HepG2 (cell line): ENCODE data around the gene RLN3. TPM values are rescaled to one million over a fixed set of nuclear protein-coding genes. Genes with fewer than 3 reads are reported as not detected.

Experiments
- CHD4 ChIP-seq: fragments of 200-600 bp; sonication (generic); IDR thresholded peaks from 2 replicates; pipeline ENCODE4 v1.7.0; 2017; ENCODE audit warnings: mild to moderate bottlenecking, low read length, borderline replicate concordance
- CTCF ChIP-seq: sonication (generic); formaldehyde crosslinking; IDR thresholded peaks from 2 replicates; pipeline ENCODE4 v1.5.0; 2020; ENCODE audit warnings: mild to moderate bottlenecking, missing genetic modification reagents, moderate library complexity
- HNF4A ChIP-seq: sonication (generic); formaldehyde crosslinking; IDR thresholded peaks from 2 replicates; pipeline ENCODE4 v1.4.0; 2020; ENCODE audit warnings: missing genetic modification reagents
- KMT2A ChIP-seq: sonication (generic); formaldehyde crosslinking; IDR thresholded peaks from 2 replicates; pipeline ENCODE4 v1.4.0; 2020; ENCODE audit warnings: missing genetic modification reagents
- MBD4 ChIP-seq: IDR thresholded peaks from 2 replicates; pipeline ENCODE4 v1.6.1; 2012; ENCODE audit warnings: low read length, inconsistent platforms, borderline replicate concordance
- PATZ1 ChIP-seq: sonication (generic); formaldehyde crosslinking; IDR thresholded peaks from 2 replicates; pipeline ENCODE4 v1.4.0; 2020; ENCODE audit warnings: missing genetic modification reagents
- PHF21A ChIP-seq: sonication (generic); formaldehyde crosslinking; IDR thresholded peaks from 2 replicates; pipeline ENCODE4 v1.5.0; 2020; ENCODE audit warnings: mild to moderate bottlenecking, missing genetic modification reagents
- STAG1 ChIP-seq: sonication (generic); formaldehyde crosslinking; IDR thresholded peaks from 2 replicates; pipeline ENCODE4 v1.4.0; 2020; ENCODE audit warnings: missing genetic modification reagents
- TBX3 ChIP-seq: fragments of 450-650 bp; IDR thresholded peaks from 2 replicates; pipeline ENCODE4 v1.6.1; 2017; ENCODE audit warnings: antibody characterized with exemption, mild to moderate bottlenecking, inconsistent platforms, borderline replicate concordance
- TMF1 ChIP-seq: sonication (generic); formaldehyde crosslinking; IDR thresholded peaks from 2 replicates; pipeline ENCODE4 v1.8.1; 2022; ENCODE audit warnings: low read depth, missing genetic modification reagents
- ZBTB33 ChIP-seq: sonication (generic); formaldehyde crosslinking; IDR thresholded peaks from 2 replicates; pipeline ENCODE4 v1.4.0; 2020; ENCODE audit warnings: missing genetic modification reagents
- ZBTB7B ChIP-seq: sonication (generic); formaldehyde crosslinking; IDR thresholded peaks from 2 replicates; pipeline ENCODE4 v1.4.0; 2020; ENCODE audit warnings: missing genetic modification reagents
- ZFP36 ChIP-seq: fragments of 150-350 bp; IDR thresholded peaks from 2 replicates; pipeline ENCODE4 v1.6.1; 2018; ENCODE audit warnings: borderline replicate concordance, low read length, low read depth; ENCODE audit not compliant: partially characterized antibody
- ZMYM3 ChIP-seq: sonication (generic); formaldehyde crosslinking; IDR thresholded peaks from 2 replicates; pipeline ENCODE4 v1.5.1; 2020; ENCODE audit warnings: mild to moderate bottlenecking, missing genetic modification reagents
- ZNF430 ChIP-seq: sonication (generic); formaldehyde crosslinking; IDR thresholded peaks from 2 replicates; pipeline ENCODE4 v1.9.0; 2021; ENCODE audit warnings: mild to moderate bottlenecking, missing genetic modification reagents
- ZNF556 ChIP-seq: sonication (generic); formaldehyde crosslinking; IDR thresholded peaks from 2 replicates; pipeline ENCODE4 v1.4.0; 2020; ENCODE audit warnings: mild to moderate bottlenecking, missing genetic modification reagents, borderline replicate concordance
- ZNF580 ChIP-seq: IDR thresholded peaks from 2 replicates; pipeline ENCODE4 v1.6.1; 2016; ENCODE audit warnings: low read depth, borderline replicate concordance
- ZNF670 ChIP-seq: sonication (generic); formaldehyde crosslinking; IDR thresholded peaks from 2 replicates; pipeline ENCODE4 v1.8.0; 2022; ENCODE audit warnings: mild to moderate bottlenecking, missing genetic modification reagents, borderline replicate concordance
- ZNF740 ChIP-seq: sonication (generic); formaldehyde crosslinking; IDR thresholded peaks from 2 replicates; pipeline ENCODE4 v1.4.0; 2020; ENCODE audit warnings: missing genetic modification reagents
- ZNF766 ChIP-seq: sonication (generic); formaldehyde crosslinking; IDR thresholded peaks from 2 replicates; pipeline ENCODE4 v1.5.0; 2020; ENCODE audit warnings: missing genetic modification reagents, borderline replicate concordance
- ZSCAN12 ChIP-seq: sonication (generic); formaldehyde crosslinking; IDR thresholded peaks from 2 replicates; pipeline ENCODE4 v1.9.0; 2021; ENCODE audit warnings: mild to moderate bottlenecking, missing genetic modification reagents
- polyA plus RNA-seq, 8 experiments: library from polyadenylated mRNA; depleted of rRNA in 3 of 8; stranded (reverse) in 7 of 8; unstranded in 1 of 8; fragments of >200 nt; fragmentation: Illumina TruSeq in 4 of 8; extraction: Trizol in 4 of 8; gene quantifications; 2 replicates each; pipeline versions ENCODE4 v1.2.1 to v1.2.3, GENCODE V29; 2011 to 2016; ENCODE audit warnings: low read depth in 4 of 8, missing spikeins in 1 of 8, mixed read lengths in 1 of 8; ENCODE audit not compliant: insufficient read depth in 1 of 8
- total RNA-seq, 5 experiments: library from RNA; depleted of rRNA; stranded (reverse); fragments of >200 nt; fragmentation: Illumina TruSeq; extraction: Trizol; gene quantifications; 2 replicates each; pipeline ENCODE4 v1.2.3, GENCODE V29; 2016; ENCODE audit warnings: low read depth in 1 of 5

RLN3 gene
- total and polyA plus RNA-seq, 2 of the 13 experiments (the other 11 are each of a cell fraction or from before 2014, with no cell fraction given), result not detected

- TF ChIP-seq PHF21A (CRISPR knock-in tag), result 0 out of 2 replicates have a peak, but pooled peaks have one; percentile 21
- peak; percentile 68 for TF ChIP-seq CTCF
- TF ChIP-seq TBX3, result no peak
- TF ChIP-seq MBD4, result no peak
- TF ChIP-seq ZNF740 (CRISPR knock-in tag), result peak; percentile 2; the same call in 1 of the 2 replicates
- peak; percentile 29; the same call in 1 of the 2 replicates for TF ChIP-seq STAG1
- no peak for TF ChIP-seq ZNF580 (CRISPR knock-in tag)
- TF ChIP-seq ZNF766 (CRISPR knock-in tag), result no peak
- TF ChIP-seq HNF4A (CRISPR knock-in tag), result no peak
- no peak for TF ChIP-seq KMT2A (CRISPR knock-in tag)
- no peak for TF ChIP-seq ZNF670
- no peak for TF ChIP-seq ZFP36
- TF ChIP-seq ZNF430 (CRISPR knock-in tag), result no peak
- TF ChIP-seq TMF1, result no peak
- peak; percentile 88; the same call in 1 of the 2 replicates for TF ChIP-seq CHD4
- TF ChIP-seq ZNF556 (CRISPR knock-in tag), result 0 out of 2 replicates have a peak, but pooled peaks have one; percentile 21
- peak; percentile 97 for TF ChIP-seq ZBTB33 (CRISPR knock-in tag)
- TF ChIP-seq ZSCAN12 (CRISPR knock-in tag), result no peak
- peak; percentile 86; the same call in 1 of the 2 replicates for TF ChIP-seq ZMYM3 (CRISPR knock-in tag)
- peak; percentile 60; the same call in 1 of the 2 replicates for TF ChIP-seq ZBTB7B (CRISPR knock-in tag)
- peak; percentile 46; the same call in 1 of the 2 replicates for TF ChIP-seq PATZ1 (CRISPR knock-in tag)
- TF ChIP-seq, all 625 proteins: peak for 15
These were observed 31.1 kb downstream of the RLN3 start (continued) for GRCh38 chr19:14059093-14059480.
